ENCODE data around the gene SH3BP4. TPM values are rescaled to one million over a fixed set of nuclear protein-coding genes. Genes with fewer than 3 reads are reported as not detected.

The SH3BP4 gene
- total and polyA plus RNA-seq, 2 of the 13 experiments (the other 11 are each of a cell fraction or from before 2014, with no cell fraction given): 34.6 to 99.1 TPM

- TF ChIP-seq U2AF2 (IDR thresholded peaks at IDR 0.05; ENCODE audit: low read depth, low read length): no peak
- TF ChIP-seq CBX2 (IDR thresholded peaks at IDR 0.05; ENCODE audit: low read depth, low read length): no peak
- no peak for TF ChIP-seq CBX2 (CRISPR knock-in tag; IDR thresholded peaks at IDR 0.05; ENCODE audit: low read depth)
Observed at GRCh38 chr2:235007664-235008457, 56.0 kb downstream of the SH3BP4 start (continued).

- Histone ChIP-seq H3K4me1 (ENCODE audit: insufficient read depth, low read length) (peaks cover 55% of the 10 kb centered on the region), H3K4me3 (replicated peaks in 1 of 3; ENCODE audit: insufficient read depth in 1 of 3, low read depth in 2 of 3, low read length in 3 of 3) (no peak overlapping the region), H3K27me3 (ENCODE audit: control insufficient read depth in 1 of 2, insufficient read depth in 2 of 2, low read length in 2 of 2) (no peaks in the 10 kb centered on the region), H3K79me2 (ENCODE audit: insufficient read depth, low read length) (peaks cover 100% of the 10 kb centered on the region), H3K4me2 (ENCODE audit: low read depth, low read length) (no peak overlapping the region), H3K9ac (ENCODE audit: insufficient read depth, low read depth, low read length) (no peak overlapping the region), H3K9me3 (ENCODE audit: low read length) (no peaks in the 10 kb centered on the region), H4K20me1 (ENCODE audit: insufficient read depth, low read length) (peaks cover 99% of the 10 kb centered on the region), H2AFZ (ENCODE audit: low read length) (no peak overlapping the region), H3K27ac (ENCODE audit: extremely low read length, insufficient read depth, low read length) (peak overlapping the region; percentile 23), H3K36me3 (replicated peaks in 1 of 2; ENCODE audit: control insufficient read depth in 1 of 2, insufficient read depth in 2 of 2, low read length in 2 of 2) (peaks cover 20 to 59% of the 10 kb centered on the region in 2 experiments)
- ATAC-seq (no peak), DNase-seq (ENCODE audit: low spot score) (peak; percentile 55), FAIRE-seq (no peak)
- intact Hi-C loops (cut with micrococcal nuclease; ENCODE audit: unreplicated experiment) (loop anchor here (5.0 kb wide), 1 partner anchor 49 kb away; no protein-coding TSS in a partner anchor), in situ Hi-C loops (cut with HindIII; ENCODE audit: extremely low pct_ligation_motif_present, low pct_unique_long_range_greater_than_20kb) (no loop called here)
- CTCF ChIA-PET (ENCODE audit: low intra/inter-chr PET ratio, low total read pairs): no interaction called here
- 74% methylated on average over 6 of the region's 6 CpGs for WGBS (ENCODE audit: low lambda C conversion rate)
- no TSS peak for BruUV-seq (replicated peaks)
- POLR2A ChIA-PET: interaction anchor here (0.6 to 1.8 kb wide), 2 partner anchors 11 to 28 kb away, joined by 3 to 11 read pairs; no protein-coding TSS in a partner anchor
- peak; percentile 81 for TF ChIP-seq ZBTB33 (CRISPR knock-in tag; IDR thresholded peaks at IDR 0.05)
- no peak for TF ChIP-seq TRIM22 (IDR thresholded peaks at IDR 0.05)
- no peak for TF ChIP-seq ZNF7 (CRISPR knock-in tag; IDR thresholded peaks at IDR 0.05)
- 0 out of 2 replicates have a peak, but pooled peaks have one; percentile 30 for TF ChIP-seq ZNF234 (CRISPR knock-in tag; conservative IDR thresholded peaks at IDR 0.05)
- no peak for TF ChIP-seq GMEB1 (CRISPR knock-in tag; IDR thresholded peaks at IDR 0.05; ENCODE audit: borderline replicate concordance)
- 0 out of 2 replicates have a peak, but pooled peaks have one; percentile 46 for TF ChIP-seq HNF1B (CRISPR knock-in tag; IDR thresholded peaks at IDR 0.05)
- no peak for TF ChIP-seq HIVEP1 (CRISPR knock-in tag; IDR thresholded peaks at IDR 0.05)
- TF ChIP-seq MAZ (IDR thresholded peaks at IDR 0.05; ENCODE audit: borderline replicate concordance, low read depth, low read length): no peak
- no peak for TF ChIP-seq MAZ (CRISPR knock-in tag; IDR thresholded peaks at IDR 0.05; ENCODE audit: low read depth)
- no peak for TF ChIP-seq TAF1 (CRISPR knock-in tag; IDR thresholded peaks at IDR 0.05)
- TF ChIP-seq RBM22 (optimal IDR thresholded peaks at IDR 0.05; ENCODE audit: low read length): peak; percentile 53
- no peak for TF ChIP-seq EP300 (IDR thresholded peaks at IDR 0.05; ENCODE audit: low read depth in 2 of 2, low read length in 2 of 2)
- no peak for TF ChIP-seq EP300 (CRISPR knock-in tag; IDR thresholded peaks at IDR 0.05; ENCODE audit: borderline replicate concordance)
Observed at GRCh38 chr2:235008584-235009044, 56.8 kb downstream of the SH3BP4 start.

Measured in HepG2 (cell line).